Measurements from ENCODE around the gene PRKG1. TPM values are rescaled to one million over a fixed set of nuclear protein-coding genes. Genes with fewer than 3 reads are reported as not detected.
"Not testable (repeated sequence)": the region's sequence is repeated elsewhere in the genome, so short reads cannot be mapped to it uniquely, and the experiment has no call there.

Gene PRKG1
- total RNA-seq, 1 experiment from 2014 or later = 16.5 TPM

GRCh38 chr10:51569467-51569866, 495.2 kb downstream of the PRKG1 start:
- POLR2A ChIA-PET = no interaction called here
- Mint-ChIP-seq H3K4me1 (peaks cover 38% of the 10 kb centered on the region), H3K27ac (no peak overlapping the region), H3K36me3 (no peaks in the 10 kb centered on the region), H3K27me3 (ENCODE audit: low read depth) (no peaks in the 10 kb centered on the region), H3K9me3 (no peaks in the 10 kb centered on the region), H3K4me3 (no peak overlapping the region)
- no peak for TF ChIP-seq ZNF423 (CRISPR knock-in tag; IDR thresholded peaks at IDR 0.05)
- no peak for TF ChIP-seq ZNF138 (CRISPR knock-in tag; conservative IDR thresholded peaks at IDR 0.05)
- TF ChIP-seq ATF1 (CRISPR knock-in tag; IDR thresholded peaks at IDR 0.05) = no peak
- TF ChIP-seq NR2C2 (CRISPR knock-in tag; IDR thresholded peaks at IDR 0.05) = no peak
- TF ChIP-seq ZNF281 (CRISPR knock-in tag; IDR thresholded peaks at IDR 0.05) = no peak
- no peak for TF ChIP-seq GTF2I (CRISPR knock-in tag; conservative IDR thresholded peaks at IDR 0.05)
- TF ChIP-seq NFE2L1 (CRISPR knock-in tag; IDR thresholded peaks at IDR 0.05) = no peak
- TF ChIP-seq GABPB1 (CRISPR knock-in tag; IDR thresholded peaks at IDR 0.05) = no peak
- TF ChIP-seq GRHL2 (CRISPR knock-in tag; IDR thresholded peaks at IDR 0.05; ENCODE audit: insufficient replicate concordance, severe bottlenecking) = no peak
- no peak for TF ChIP-seq TEAD4 (CRISPR knock-in tag; IDR thresholded peaks at IDR 0.05)
- no peak for TF ChIP-seq ZNF425 (CRISPR knock-in tag; conservative IDR thresholded peaks at IDR 0.05)
- TF ChIP-seq CDX4 (CRISPR knock-in tag; IDR thresholded peaks at IDR 0.05; ENCODE audit: borderline replicate concordance) = no peak
- no peak for TF ChIP-seq FOXP1 (CRISPR knock-in tag; IDR thresholded peaks at IDR 0.05; ENCODE audit: borderline replicate concordance)
- TF ChIP-seq HMGA2 (CRISPR knock-in tag; IDR thresholded peaks at IDR 0.05) = no peak
- CTCF ChIA-PET = no interaction called here
- no peak for DNase-seq (ENCODE audit: low spot score)
- no peak for ATAC-seq

GRCh38 chr10:51574248-51575048, 500.2 kb downstream of the PRKG1 start:
- ChIA-PET POLR2A (no interaction called here), CTCF (interaction anchor here (0.8 to 1.0 kb wide), 3 partner anchors 10 to 429 kb away, joined by 3 read pairs; no protein-coding TSS in a partner anchor)
- Mint-ChIP-seq H3K27ac (no peak overlapping the region), H3K4me1 (peaks cover 29% of the 10 kb centered on the region), H3K9me3 (peaks cover 4% of the 10 kb centered on the region; the same call in 1 of the 2 replicates), H3K4me3 (no peak overlapping the region), H3K36me3 (no peaks in the 10 kb centered on the region), H3K27me3 (ENCODE audit: low read depth) (no peaks in the 10 kb centered on the region)
- ATAC-seq (peak; percentile 34; the same call in 1 of the 2 replicates), DNase-seq (ENCODE audit: low spot score) (no peak)
- no peak for TF ChIP-seq GTF2I (CRISPR knock-in tag; conservative IDR thresholded peaks at IDR 0.05)

- H3K4me1 Mint-ChIP-seq; H3K27ac Mint-ChIP-seq; POLR2A ChIA-PET; CTCF ChIA-PET; H3K27me3 Mint-ChIP-seq (ENCODE audit: low read depth); DNase-seq (ENCODE audit: low spot score); ATAC-seq; H3K4me3 Mint-ChIP-seq: not testable (repeated sequence)
- H3K9me3 Mint-ChIP-seq = peaks cover 27% of the 10 kb centered on the region
- H3K36me3 Mint-ChIP-seq = peaks cover 17% of the 10 kb centered on the region
Measured at GRCh38 chr10:51581196-51581595, 506.9 kb downstream of the PRKG1 start.

All from WTC11 (cell line).